A549 (cell line): ENCODE data around the gene TEDDM1.

Source experiments
- CTCF ChIP-seq: fragments of >200 bp; sonication (Bioruptor Twin); formaldehyde crosslinking; IDR thresholded peaks from 3 replicates; pipeline ENCODE4 v1.5.1; 2016
- KDM5A ChIP-seq: fragments of 200-600 bp; sonication (generic); IDR thresholded peaks from 2 replicates; pipeline ENCODE4 v1.6.1; 2016; ENCODE audit warnings: antibody characterized with exemption, mild to moderate bottlenecking
- POLR2A ChIP-seq: IDR thresholded peaks from 2 replicates; pipeline ENCODE4 v1.6.1; 2012; ENCODE audit warnings: mild to moderate bottlenecking, low read length

DNA sequence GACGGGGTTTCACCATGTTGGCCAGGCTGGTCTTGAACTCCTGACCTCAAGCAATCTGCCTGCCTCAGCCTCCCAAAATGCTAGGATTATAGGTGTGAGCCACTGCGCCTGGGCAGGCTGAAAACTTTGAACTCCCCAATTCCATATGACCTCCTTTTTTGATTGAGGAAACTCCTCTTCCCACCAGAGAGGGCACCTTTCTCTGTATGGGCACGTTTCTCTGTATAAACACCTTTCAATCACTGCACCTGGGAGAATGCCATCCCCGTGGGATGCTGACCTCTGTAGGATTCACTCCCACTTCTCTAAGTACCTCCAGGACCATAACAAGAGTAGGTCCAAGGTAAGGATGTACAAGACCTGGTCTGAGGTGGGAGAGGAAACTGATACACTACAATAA is 9.7 kb upstream of the TEDDM1 start:
- no peak for TF ChIP-seq POLR2A
- no peak for TF ChIP-seq CTCF
- no peak for TF ChIP-seq KDM5A
